ENCODE results near the gene GAB2. TPM values are rescaled to one million over a fixed set of nuclear protein-coding genes. Genes with fewer than 3 reads are reported as not detected.

Gene GAB2
- total RNA-seq, 4 donors from 2014 or later = 23.3 to 65.6 (median 58.8) TPM

DNA sequence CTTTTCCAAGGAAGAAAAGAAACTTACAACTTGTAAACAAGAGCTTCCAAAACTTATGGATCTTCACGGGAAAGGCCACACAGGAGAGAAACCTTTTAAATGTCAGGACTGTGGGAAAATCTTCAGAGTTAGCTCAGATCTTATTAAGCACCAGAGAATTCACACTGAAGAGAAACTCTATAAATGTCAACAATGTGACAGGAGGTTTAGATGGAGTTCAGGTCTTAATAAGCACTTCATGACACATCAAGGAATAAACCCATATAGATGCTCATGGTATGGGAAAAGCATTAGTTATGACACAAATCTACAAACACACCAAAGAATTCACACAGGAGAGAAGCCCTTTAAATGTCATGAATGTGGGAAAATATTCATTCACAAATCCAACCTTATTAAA, 32.4 kb downstream of the GAB2 start:
- TF ChIP-seq, protein P1, sequence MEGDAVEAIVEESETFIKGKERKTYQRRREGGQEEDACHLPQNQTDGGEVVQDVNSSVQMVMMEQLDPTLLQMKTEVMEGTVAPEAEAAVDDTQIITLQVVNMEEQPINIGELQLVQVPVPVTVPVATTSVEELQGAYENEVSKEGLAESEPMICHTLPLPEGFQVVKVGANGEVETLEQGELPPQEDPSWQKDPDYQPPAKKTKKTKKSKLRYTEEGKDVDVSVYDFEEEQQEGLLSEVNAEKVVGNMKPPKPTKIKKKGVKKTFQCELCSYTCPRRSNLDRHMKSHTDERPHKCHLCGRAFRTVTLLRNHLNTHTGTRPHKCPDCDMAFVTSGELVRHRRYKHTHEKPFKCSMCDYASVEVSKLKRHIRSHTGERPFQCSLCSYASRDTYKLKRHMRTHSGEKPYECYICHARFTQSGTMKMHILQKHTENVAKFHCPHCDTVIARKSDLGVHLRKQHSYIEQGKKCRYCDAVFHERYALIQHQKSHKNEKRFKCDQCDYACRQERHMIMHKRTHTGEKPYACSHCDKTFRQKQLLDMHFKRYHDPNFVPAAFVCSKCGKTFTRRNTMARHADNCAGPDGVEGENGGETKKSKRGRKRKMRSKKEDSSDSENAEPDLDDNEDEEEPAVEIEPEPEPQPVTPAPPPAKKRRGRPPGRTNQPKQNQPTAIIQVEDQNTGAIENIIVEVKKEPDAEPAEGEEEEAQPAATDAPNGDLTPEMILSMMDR (IDR thresholded peaks at IDR 0.05; ENCODE audit: low read depth) = no peak

DNA sequence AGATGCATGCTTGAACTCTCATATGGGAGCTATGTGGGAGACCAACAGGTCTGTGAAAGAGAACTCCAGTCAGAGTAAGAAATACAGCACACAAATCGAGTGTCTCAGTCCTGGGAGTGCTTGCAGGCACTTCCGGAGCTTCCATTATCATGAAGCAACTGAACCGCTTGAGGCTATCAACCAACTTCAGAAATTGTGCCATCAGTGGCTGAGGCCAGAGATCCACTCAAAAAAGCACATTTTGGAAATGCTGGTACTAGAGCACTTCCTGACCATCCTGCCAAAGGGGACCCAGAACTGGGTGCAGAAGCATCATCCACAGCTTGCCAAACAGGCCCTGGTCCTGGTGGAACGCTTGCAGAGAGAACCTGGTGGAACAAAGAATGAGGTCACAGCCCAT, 33.4 kb downstream of the GAB2 start:
- TF ChIP-seq, protein P1 (IDR thresholded peaks at IDR 0.05; ENCODE audit: low read depth) = no peak

DNA sequence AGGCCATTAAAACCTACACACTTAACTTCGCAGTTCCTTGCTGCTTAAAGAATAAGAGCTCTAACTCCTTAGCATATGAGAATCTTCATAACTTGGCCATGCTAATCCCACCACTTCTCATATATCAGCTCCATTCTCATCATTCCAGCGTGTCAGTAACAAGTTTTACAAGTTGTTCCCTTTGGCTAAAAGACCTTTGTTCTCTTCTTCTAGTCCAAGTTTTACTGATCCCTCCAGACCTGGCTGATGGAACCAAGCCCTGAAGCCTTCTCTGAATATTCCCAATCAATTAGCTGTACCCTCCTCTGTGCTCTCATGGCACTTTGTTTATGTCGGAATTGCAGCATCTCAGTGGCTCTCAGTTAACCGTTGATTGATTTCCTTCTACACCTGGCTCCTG, 35.8 kb downstream of the GAB2 start:
- TF ChIP-seq, protein P1 (IDR thresholded peaks at IDR 0.05; ENCODE audit: low read depth) = no peak

DNA sequence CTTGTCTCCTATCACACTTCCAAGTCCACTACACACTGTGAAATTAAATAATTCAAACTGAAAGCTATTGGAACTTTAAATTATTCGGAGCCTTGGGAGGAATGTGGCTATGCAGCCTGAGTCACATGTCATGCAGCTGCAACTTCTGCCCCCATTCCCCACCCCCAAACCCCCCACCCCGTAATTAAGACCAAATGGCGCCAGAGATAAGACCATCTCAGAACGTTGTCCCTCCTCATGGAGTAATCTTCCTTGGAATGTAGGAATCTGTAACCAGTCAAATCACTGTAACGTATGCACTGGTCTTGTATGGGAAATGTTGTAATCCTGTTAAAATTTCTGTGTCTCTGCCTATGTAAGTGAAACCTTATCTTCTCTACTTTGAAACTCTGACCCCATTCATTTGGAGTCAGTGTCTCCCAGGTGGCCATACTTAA, 37.0 kb downstream of the GAB2 start:
- TF ChIP-seq, protein P1 (IDR thresholded peaks at IDR 0.05; ENCODE audit: low read depth) = no peak

DNA sequence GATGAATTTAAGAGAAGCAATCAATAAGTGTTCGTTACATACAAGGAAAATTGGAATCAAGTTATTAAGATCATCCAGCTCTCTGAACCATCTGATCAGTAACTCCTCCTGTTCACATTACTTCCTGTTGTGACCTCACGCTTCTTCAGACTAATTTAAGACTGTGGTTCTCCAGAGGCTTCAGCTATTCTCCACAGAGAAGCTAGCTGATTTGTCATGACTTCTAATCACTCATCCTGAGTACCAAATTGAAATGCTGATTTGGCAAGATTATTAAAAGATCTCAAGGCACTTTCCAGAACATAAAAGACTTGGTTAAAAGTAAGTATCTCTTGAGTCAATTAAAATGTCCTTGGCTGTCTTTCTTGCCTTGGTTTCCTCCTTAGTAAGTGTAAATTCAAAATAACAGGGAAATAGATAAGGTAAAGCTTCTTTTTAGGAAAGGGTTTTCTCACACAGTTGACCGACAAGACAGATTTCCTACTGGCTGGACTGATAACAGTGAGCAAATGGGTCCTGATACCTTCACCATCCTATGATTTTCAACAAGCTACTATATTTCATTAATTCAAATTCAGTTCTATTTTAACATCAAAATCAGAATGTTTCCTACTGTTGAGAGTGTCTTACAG, 38.5 kb downstream of the GAB2 start:
- TF ChIP-seq, protein P1 (IDR thresholded peaks at IDR 0.05; ENCODE audit: low read depth) = no peak

DNA sequence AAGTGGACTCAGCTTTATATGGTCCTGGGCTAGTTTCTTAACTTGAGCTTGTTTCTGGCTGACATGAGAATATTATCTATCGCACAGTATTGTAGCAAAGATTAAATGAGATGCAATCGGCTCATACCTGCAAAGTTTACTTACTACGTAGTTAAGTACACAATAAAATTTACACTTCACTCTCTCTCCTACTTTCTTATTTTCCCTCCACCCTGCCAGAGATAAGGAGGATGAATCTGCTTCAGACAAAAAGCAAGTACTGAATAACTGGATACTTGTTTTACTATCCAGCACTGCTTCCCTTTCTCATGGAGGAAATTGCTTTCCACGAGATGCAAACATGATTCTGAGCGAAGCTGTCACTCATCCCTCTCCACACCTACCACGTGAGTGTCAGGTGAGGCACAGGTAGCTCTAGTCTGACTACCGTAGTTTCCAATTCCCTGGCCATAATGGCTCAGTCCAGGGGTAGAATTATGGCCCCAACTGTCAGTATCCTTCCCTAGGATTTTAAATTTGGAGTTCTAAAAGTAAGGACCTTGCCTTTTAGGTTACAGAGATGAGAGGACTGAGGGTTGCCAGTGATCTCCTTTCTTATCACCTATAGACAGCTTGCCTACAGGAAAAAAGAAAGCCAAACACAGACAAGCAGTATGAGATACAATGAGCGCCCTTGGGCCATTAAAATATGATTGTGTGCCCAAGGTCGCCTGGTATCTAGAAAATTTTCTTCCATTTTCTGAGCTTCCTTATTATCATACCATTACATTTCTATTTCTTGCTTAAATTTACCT, 39.8 kb downstream of the GAB2 start:
- TF ChIP-seq, protein P1 (IDR thresholded peaks at IDR 0.05; ENCODE audit: low read depth) = no peak

DNA sequence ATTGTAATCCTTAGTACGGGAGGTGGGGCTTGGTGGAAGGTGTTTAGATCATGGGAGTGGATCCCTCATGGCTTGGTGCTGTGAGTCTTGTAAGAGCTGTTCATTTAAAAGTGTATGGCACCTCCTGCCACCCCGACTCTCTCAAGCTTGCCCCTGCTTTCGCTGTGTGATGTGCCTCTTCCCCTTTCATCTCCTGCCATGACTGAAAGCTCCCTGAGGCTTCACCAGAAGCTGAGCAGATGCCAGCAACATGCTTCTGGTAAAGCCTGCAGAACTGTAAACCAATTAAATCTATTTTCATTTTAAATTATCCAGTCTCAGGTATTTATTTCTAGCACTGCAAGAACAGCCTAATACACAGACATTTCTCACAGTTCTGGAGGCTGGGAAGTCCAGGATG, 40.8 kb downstream of the GAB2 start:
- TF ChIP-seq, protein P1 (IDR thresholded peaks at IDR 0.05; ENCODE audit: low read depth) = no peak

All from subcutaneous adipose tissue (tissue), 4 donors.